Measurements from ENCODE around the gene SRSF11.
A peak's percentile ranks its signal among the peaks of the same experiment; 100 is the strongest.

SRSF11 gene

DNA sequence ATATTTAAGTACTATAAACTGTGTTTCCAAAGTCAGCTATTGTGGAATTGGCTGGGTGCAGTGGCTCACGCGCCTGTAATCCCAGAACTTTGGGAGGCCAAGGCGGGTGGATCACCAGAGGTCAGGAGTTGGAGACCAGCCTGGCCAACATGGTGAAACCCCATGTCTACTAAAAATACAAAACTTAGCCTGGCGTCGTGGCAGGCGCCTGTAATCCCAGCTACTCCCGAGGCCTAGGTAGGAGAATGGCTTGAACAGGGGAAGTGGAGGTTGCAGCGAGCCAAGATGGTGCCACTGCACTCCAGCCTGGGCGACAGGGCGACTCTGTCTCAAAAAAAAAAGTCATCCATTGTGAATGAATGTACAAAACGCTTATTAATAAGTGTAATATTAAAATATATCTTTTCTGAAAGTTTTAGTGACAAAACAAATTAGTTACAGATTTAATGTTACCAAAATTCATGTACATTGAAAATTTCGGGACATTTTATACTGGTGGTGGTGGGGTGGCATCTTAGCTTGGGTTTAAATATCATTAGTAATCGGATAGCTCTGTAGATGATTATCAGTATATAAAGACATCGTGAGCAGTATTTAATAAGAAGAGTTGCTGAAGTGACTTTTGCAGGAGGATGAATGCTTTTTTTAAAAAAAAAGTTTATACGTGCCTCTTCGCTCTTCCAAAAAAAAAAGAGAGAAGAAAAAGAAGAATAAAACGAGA, 503 bp upstream of the SRSF11 start:
- Histone ChIP-seq H4K20me1 (ENCODE audit: insufficient read depth, low read length) (peaks cover 38% of the 10 kb centered on the region), H3K4me1 (ENCODE audit: insufficient read depth, low read length) (peaks cover 46% of the 10 kb centered on the region), H3K36me3 (ENCODE audit: insufficient read depth, low read length) (peaks cover 48% of the 10 kb centered on the region), H3K27ac (ENCODE audit: low read length) (peak overlapping the region; percentile 96), H3K9ac (ENCODE audit: low read depth, low read length) (peak overlapping the region; percentile 93), H3K9me3 (ENCODE audit: insufficient read depth, low read length, severe bottlenecking) (no peaks in the 10 kb centered on the region), H3K79me2 (ENCODE audit: insufficient read depth, low read length) (peaks cover 97% of the 10 kb centered on the region), H3K4me2 (ENCODE audit: insufficient read depth, low read length) (peak overlapping the region; percentile 74), H2AFZ (ENCODE audit: low read depth, low read length) (peak overlapping the region; percentile 85), H3K27me3 (ENCODE audit: insufficient read depth, low read length, poor library complexity) (no peaks in the 10 kb centered on the region), H3K4me3 (ENCODE audit: low read depth in 1 of 2, low read length in 2 of 2) (peak overlapping the region; percentile 85 to 87; a peak in 3 of 4 replicates)
- TF ChIP-seq, protein P1, sequence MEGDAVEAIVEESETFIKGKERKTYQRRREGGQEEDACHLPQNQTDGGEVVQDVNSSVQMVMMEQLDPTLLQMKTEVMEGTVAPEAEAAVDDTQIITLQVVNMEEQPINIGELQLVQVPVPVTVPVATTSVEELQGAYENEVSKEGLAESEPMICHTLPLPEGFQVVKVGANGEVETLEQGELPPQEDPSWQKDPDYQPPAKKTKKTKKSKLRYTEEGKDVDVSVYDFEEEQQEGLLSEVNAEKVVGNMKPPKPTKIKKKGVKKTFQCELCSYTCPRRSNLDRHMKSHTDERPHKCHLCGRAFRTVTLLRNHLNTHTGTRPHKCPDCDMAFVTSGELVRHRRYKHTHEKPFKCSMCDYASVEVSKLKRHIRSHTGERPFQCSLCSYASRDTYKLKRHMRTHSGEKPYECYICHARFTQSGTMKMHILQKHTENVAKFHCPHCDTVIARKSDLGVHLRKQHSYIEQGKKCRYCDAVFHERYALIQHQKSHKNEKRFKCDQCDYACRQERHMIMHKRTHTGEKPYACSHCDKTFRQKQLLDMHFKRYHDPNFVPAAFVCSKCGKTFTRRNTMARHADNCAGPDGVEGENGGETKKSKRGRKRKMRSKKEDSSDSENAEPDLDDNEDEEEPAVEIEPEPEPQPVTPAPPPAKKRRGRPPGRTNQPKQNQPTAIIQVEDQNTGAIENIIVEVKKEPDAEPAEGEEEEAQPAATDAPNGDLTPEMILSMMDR (IDR thresholded peaks at IDR 0.05; ENCODE audit: borderline replicate concordance, extremely low read depth, low read length, poor library complexity, severe bottlenecking) = no peak
- no peak for TF ChIP-seq EZH2 (IDR thresholded peaks at IDR 0.05; ENCODE audit: borderline replicate concordance, low read depth, low read length, severe bottlenecking)
- DNase-seq (no peak), ATAC-seq (ENCODE audit: insufficient read depth, low read depth) (no peak)

DNA sequence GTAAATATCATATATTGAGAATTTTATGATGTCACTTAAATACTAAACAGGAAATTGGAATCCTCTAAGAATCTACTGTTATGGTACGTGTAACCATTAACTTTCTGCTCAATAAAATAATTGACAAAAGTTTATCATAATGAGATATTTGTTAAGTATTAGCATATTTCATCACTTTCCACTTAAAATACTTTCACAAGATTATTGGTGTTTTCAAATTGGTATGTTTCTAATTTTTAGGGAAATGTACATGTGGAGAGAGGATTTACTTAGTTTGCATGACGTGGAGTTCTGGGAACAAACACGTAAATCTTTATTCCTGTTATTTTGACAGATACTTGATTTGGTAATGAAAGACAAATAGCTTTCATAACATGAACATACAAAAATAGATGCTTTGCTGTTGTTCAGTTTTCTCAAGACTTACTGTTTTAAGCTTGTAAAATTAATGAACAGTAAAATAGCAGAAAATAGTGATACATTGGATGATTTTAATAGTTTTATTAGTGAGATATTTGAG, 1.6 kb downstream of the SRSF11 start:
- peak overlapping the region; percentile 93 for H3K9ac ChIP-seq (ENCODE audit: low read depth, low read length)
- peak overlapping the region; percentile 85 to 87; a peak in 3 of 4 replicates for H3K4me3 ChIP-seq (ENCODE audit: low read depth in 1 of 2, low read length in 2 of 2)
- no peaks in the 10 kb centered on the region for H3K9me3 ChIP-seq (ENCODE audit: insufficient read depth, low read length, severe bottlenecking)
- peaks cover 98% of the 10 kb centered on the region for H3K79me2 ChIP-seq (ENCODE audit: insufficient read depth, low read length)
- H3K4me2 ChIP-seq (ENCODE audit: insufficient read depth, low read length) = peak overlapping the region; percentile 81
- DNase-seq (no peak), ATAC-seq (ENCODE audit: insufficient read depth, low read depth) (no peak)
- no peaks in the 10 kb centered on the region for H3K27me3 ChIP-seq (ENCODE audit: insufficient read depth, low read length, poor library complexity)
- peaks cover 58% of the 10 kb centered on the region for H3K36me3 ChIP-seq (ENCODE audit: insufficient read depth, low read length)
- H2AFZ ChIP-seq (ENCODE audit: low read depth, low read length) = no peak overlapping the region
- peaks cover 55% of the 10 kb centered on the region for H4K20me1 ChIP-seq (ENCODE audit: insufficient read depth, low read length)
- TF ChIP-seq, protein P1 (IDR thresholded peaks at IDR 0.05; ENCODE audit: borderline replicate concordance, extremely low read depth, low read length, poor library complexity, severe bottlenecking) = no peak
- TF ChIP-seq EZH2 (IDR thresholded peaks at IDR 0.05; ENCODE audit: borderline replicate concordance, low read depth, low read length, severe bottlenecking) = no peak
- H3K27ac ChIP-seq (ENCODE audit: low read length) = peak overlapping the region; percentile 53; the same call in 1 of the 2 replicates
- H3K4me1 ChIP-seq (ENCODE audit: insufficient read depth, low read length) = peaks cover 51% of the 10 kb centered on the region

DNA sequence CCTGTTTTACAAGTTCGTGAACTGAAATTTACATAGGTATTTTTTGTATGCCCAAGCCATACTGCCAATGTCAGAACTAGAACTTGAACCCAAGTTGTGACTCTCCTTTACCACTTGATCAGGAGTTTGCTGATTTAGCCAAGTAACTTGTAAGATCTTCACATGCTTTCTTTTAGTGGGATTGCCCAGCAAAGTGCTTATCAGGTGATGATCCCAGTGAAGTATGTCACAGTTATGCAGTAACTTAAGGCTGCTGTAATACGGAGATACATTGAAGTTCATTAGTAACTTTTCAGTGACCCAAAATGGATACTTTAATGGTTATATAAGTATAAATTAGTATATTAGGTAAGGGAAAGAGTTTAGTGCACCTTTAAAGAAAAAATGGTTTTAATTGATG, 3.8 kb downstream of the SRSF11 start:
- H3K79me2 ChIP-seq (ENCODE audit: insufficient read depth, low read length) = peaks cover 98% of the 10 kb centered on the region
- TF ChIP-seq, protein P1 (IDR thresholded peaks at IDR 0.05; ENCODE audit: borderline replicate concordance, extremely low read depth, low read length, poor library complexity, severe bottlenecking) = no peak
- no peak overlapping the region for H3K9ac ChIP-seq (ENCODE audit: low read depth, low read length)
- peaks cover 80% of the 10 kb centered on the region for H3K36me3 ChIP-seq (ENCODE audit: insufficient read depth, low read length)
- H3K4me3 ChIP-seq (ENCODE audit: low read depth in 1 of 2, low read length in 2 of 2) = no peak overlapping the region
- ATAC-seq (ENCODE audit: insufficient read depth, low read depth) (no peak), DNase-seq (no peak)
- no peaks in the 10 kb centered on the region for H3K27me3 ChIP-seq (ENCODE audit: insufficient read depth, low read length, poor library complexity)
- peak overlapping the region; percentile 81 for H3K4me2 ChIP-seq (ENCODE audit: insufficient read depth, low read length)
- H3K27ac ChIP-seq (ENCODE audit: low read length) = no peak overlapping the region
- H4K20me1 ChIP-seq (ENCODE audit: insufficient read depth, low read length) = peaks cover 62% of the 10 kb centered on the region
- H2AFZ ChIP-seq (ENCODE audit: low read depth, low read length) = no peak overlapping the region
- H3K4me1 ChIP-seq (ENCODE audit: insufficient read depth, low read length) = peaks cover 51% of the 10 kb centered on the region
- H3K9me3 ChIP-seq (ENCODE audit: insufficient read depth, low read length, severe bottlenecking) = no peaks in the 10 kb centered on the region

All from DND-41 (cell line).